ENCODE measurements around the gene COL7A1. TPM values are rescaled to one million over a fixed set of nuclear protein-coding genes. Genes with fewer than 3 reads are reported as not detected.

Gene COL7A1
- 1 to 10 TPM in 2 of 4 donors, under 1 TPM in 2; 0.66 to 1.7 (median 1.1) TPM for total RNA-seq

- peaks cover 48 to 53% of the 10 kb centered on the region in 2 donors for H3K4me1 ChIP-seq
- no peak for DNase-seq
- intact Hi-C loops (cut with DNase I; ENCODE audit: low total_unique reads) (no loop called here), in situ Hi-C loops (cut with MboI; ENCODE audit: low sequenced_read_pairs in 4 of 4) (no loop called here)
- H3K36me3 ChIP-seq: peaks cover 0 to 12% of the 10 kb centered on the region in 2 donors
- H3K27ac ChIP-seq: peak within 1 kb of the TSS; percentile 85 to 98 (median 92)
- no peaks in the 10 kb centered on the region for H3K27me3 ChIP-seq
- TF ChIP-seq CTCF (IDR thresholded peaks at IDR 0.05 in 4 of 5, conservative IDR thresholded peaks at IDR 0.05 in 1 of 5): no peak
- TF ChIP-seq POLR2A (IDR thresholded peaks at IDR 0.05): no peak
- ATAC-seq: no peak
- H3K9me3 ChIP-seq: no peaks in the 10 kb centered on the region
- H3K4me3 ChIP-seq: peak within 1 kb of the TSS; percentile 38 to 50 (median 44)
Measured at GRCh38 chr3:48595075-48595525, at the start of gene COL7A1. TSS of gene COL7A1 (minus strand) at chr3:48595329. CDS start at chr3:48595159, 170 bp downstream.

- no peak for DNase-seq
- Histone ChIP-seq H3K4me3 (no peak overlapping the region), H3K4me1 (no peaks in the 10 kb centered on the region), H3K9me3 (no peaks in the 10 kb centered on the region), H3K36me3 (no peaks in the 10 kb centered on the region), H3K27ac (no peak overlapping the region), H3K27me3 (no peaks in the 10 kb centered on the region)
- no peak for TF ChIP-seq POLR2A (IDR thresholded peaks at IDR 0.05)
- TF ChIP-seq CTCF (IDR thresholded peaks at IDR 0.05 in 4 of 5, conservative IDR thresholded peaks at IDR 0.05 in 1 of 5): no peak
- intact Hi-C loops (cut with DNase I; ENCODE audit: low total_unique reads): no loop called here
- ATAC-seq: no peak
- in situ Hi-C loops (cut with MboI; ENCODE audit: low sequenced_read_pairs in 4 of 4): no loop called here
Measured at GRCh38 chr3:48642605-48643004, 47.5 kb upstream of the COL7A1 start.

- Histone ChIP-seq H3K27me3 (no peaks in the 10 kb centered on the region), H3K27ac (no peak overlapping the region), H3K4me3 (no peak overlapping the region), H3K36me3 (no peaks in the 10 kb centered on the region), H3K4me1 (peaks cover 4 to 5% of the 10 kb centered on the region in 2 donors), H3K9me3 (no peaks in the 10 kb centered on the region)
- DNase-seq: no peak
- no peak for ATAC-seq
- TF ChIP-seq POLR2A (IDR thresholded peaks at IDR 0.05): no peak
- intact Hi-C loops (cut with DNase I; ENCODE audit: low total_unique reads) (no loop called here), in situ Hi-C loops (cut with MboI; ENCODE audit: low sequenced_read_pairs in 4 of 4) (no loop called here)
Measured at GRCh38 chr3:48641396-48641795, 46.3 kb upstream of the COL7A1 start.

- in situ Hi-C loops (cut with MboI; ENCODE audit: low sequenced_read_pairs in 4 of 4): no loop called here
- TF ChIP-seq CTCF (IDR thresholded peaks at IDR 0.05 in 4 of 5, conservative IDR thresholded peaks at IDR 0.05 in 1 of 5) (no peak), POLR2A (IDR thresholded peaks at IDR 0.05) (no peak)
- Histone ChIP-seq H3K27ac (no peak overlapping the region), H3K27me3 (no peaks in the 10 kb centered on the region), H3K9me3 (no peaks in the 10 kb centered on the region), H3K4me3 (no peak overlapping the region), H3K4me1 (peaks cover 11 to 14% of the 10 kb centered on the region in 2 donors), H3K36me3 (no peaks in the 10 kb centered on the region)
- no peak for DNase-seq
- ATAC-seq: no peak
- intact Hi-C loops (cut with DNase I; ENCODE audit: low total_unique reads): no loop called here
Measured at GRCh38 chr3:48639944-48640606, 44.9 kb upstream of the COL7A1 start.

- Histone ChIP-seq H3K9me3 (no peaks in the 10 kb centered on the region), H3K27ac (peak overlapping the region in 1 of 4 donors; percentile 92), H3K4me3 (no peak overlapping the region), H3K4me1 (peaks cover 16 to 24% of the 10 kb centered on the region in 2 donors), H3K27me3 (no peaks in the 10 kb centered on the region), H3K36me3 (peaks cover 0 to 7% of the 10 kb centered on the region in 2 donors)
- TF ChIP-seq POLR2A (IDR thresholded peaks at IDR 0.05) (no peak), CTCF (IDR thresholded peaks at IDR 0.05 in 4 of 5, conservative IDR thresholded peaks at IDR 0.05 in 1 of 5) (no peak)
- in situ Hi-C loops (cut with MboI; ENCODE audit: low sequenced_read_pairs in 4 of 4) (no loop called here), intact Hi-C loops (cut with DNase I; ENCODE audit: low total_unique reads) (no loop called here)
- DNase-seq: no peak
- ATAC-seq: no peak
Measured at GRCh38 chr3:48637305-48637704, 42.2 kb upstream of the COL7A1 start.

All from gastrocnemius medialis (tissue), 4 donors.